HepG2 (cell line): ENCODE data around the gene RAB5B. TPM values are rescaled to one million over a fixed set of nuclear protein-coding genes. Genes with fewer than 3 reads are reported as not detected.
A peak's percentile ranks its signal among the peaks of the same experiment; 100 is the strongest.

Experiments used
- ARID5B ChIP-seq: IDR thresholded peaks from 2 replicates; pipeline ENCODE4 v1.4.0; 2020; ENCODE audit warnings: mild to moderate bottlenecking, missing genetic modification reagents
- JUND ChIP-seq: sonication (generic); formaldehyde crosslinking; IDR thresholded peaks from 2 replicates; pipeline ENCODE4 v1.8.0; 2022; ENCODE audit warnings: mild to moderate bottlenecking, missing genetic modification reagents
- KIAA2018 ChIP-seq: sonication (generic); formaldehyde crosslinking; IDR thresholded peaks from 2 replicates; pipeline ENCODE4 v1.5.0; 2020; ENCODE audit warnings: mild to moderate bottlenecking, missing genetic modification reagents, borderline replicate concordance
- PCBP1 ChIP-seq: fragments of 200-400 bp; formaldehyde crosslinking; IDR thresholded peaks from 2 replicates; pipeline ENCODE4 v1.6.1; 2017; ENCODE audit warnings: mild to moderate bottlenecking, low read depth, low read length, borderline replicate concordance
- RELA ChIP-seq: sonication (generic); formaldehyde crosslinking; IDR thresholded peaks from 2 replicates; pipeline ENCODE4 v1.4.0; 2020; ENCODE audit warnings: missing genetic modification reagents
- TFDP1 ChIP-seq: IDR thresholded peaks from 2 replicates; pipeline ENCODE4 v1.6.1; 2016; ENCODE audit warnings: missing compliant biosample characterization, missing genetic modification reagents, borderline replicate concordance
- ZFY ChIP-seq: sonication (generic); formaldehyde crosslinking; IDR thresholded peaks from 2 replicates; pipeline ENCODE4 v1.4.0; 2020; ENCODE audit warnings: missing genetic modification reagents
- ZNF569 ChIP-seq: sonication (generic); formaldehyde crosslinking; IDR thresholded peaks from 2 replicates; pipeline ENCODE4 v1.5.0; 2020; ENCODE audit warnings: mild to moderate bottlenecking, missing genetic modification reagents, moderate library complexity, borderline replicate concordance
- ZNF614 ChIP-seq: IDR thresholded peaks from 2 replicates; pipeline ENCODE4 v1.6.1; 2018; ENCODE audit warnings: missing biosample characterization, missing genetic modification reagents, inconsistent platforms, borderline replicate concordance
- ZNF841 ChIP-seq: sonication (generic); formaldehyde crosslinking; IDR thresholded peaks from 2 replicates; pipeline ENCODE4 v1.8.1; 2023; ENCODE audit warnings: missing genetic modification reagents, borderline replicate concordance
- ZXDC ChIP-seq: sonication (generic); formaldehyde crosslinking; IDR thresholded peaks from 2 replicates; pipeline ENCODE4 v1.5.0; 2020; ENCODE audit warnings: mild to moderate bottlenecking, missing genetic modification reagents
- polyA plus RNA-seq, 8 experiments: library from polyadenylated mRNA; depleted of rRNA in 3 of 8; stranded (reverse) in 7 of 8; unstranded in 1 of 8; fragments of >200 nt; fragmentation: Illumina TruSeq in 4 of 8; extraction: Trizol in 4 of 8; gene quantifications; 2 replicates each; pipeline versions ENCODE4 v1.2.1 to v1.2.3, GENCODE V29; 2011 to 2016; ENCODE audit warnings: low read depth in 4 of 8, missing spikeins in 1 of 8, mixed read lengths in 1 of 8; ENCODE audit not compliant: insufficient read depth in 1 of 8
- total RNA-seq, 5 experiments: library from RNA; depleted of rRNA; stranded (reverse); fragments of >200 nt; fragmentation: Illumina TruSeq; extraction: Trizol; gene quantifications; 2 replicates each; pipeline ENCODE4 v1.2.3, GENCODE V29; 2016; ENCODE audit warnings: low read depth in 1 of 5

RAB5B gene
- total and polyA plus RNA-seq, 2 of the 13 experiments (the other 11 are each of a cell fraction or from before 2014, with no cell fraction given), result 26.0 to 68.3 TPM

GRCh38 chr12:55966408-55967281 lies 7.2 kb upstream of the RAB5B start, which contains the start of gene CDK2 (continued):
- no peak; the same call in 1 of the 2 replicates for TF ChIP-seq ARID5B (CRISPR knock-in tag)
- TF ChIP-seq ZNF841 (CRISPR knock-in tag), result no peak
- TF ChIP-seq TFDP1, result peak; percentile 81; the same call in 1 of the 2 replicates
- no peak for TF ChIP-seq RELA (CRISPR knock-in tag)
- no peak for TF ChIP-seq KIAA2018 (CRISPR knock-in tag)
- peak; percentile 67; the same call in 1 of the 2 replicates for TF ChIP-seq ZFY (CRISPR knock-in tag)
- no peak for TF ChIP-seq ZNF614
- TF ChIP-seq JUND (CRISPR knock-in tag), result no peak
- no peak for TF ChIP-seq ZNF569 (CRISPR knock-in tag)
- no peak for TF ChIP-seq PCBP1
- TF ChIP-seq ZXDC (CRISPR knock-in tag), result no peak
